Measurements from ENCODE around the gene MMP1. TPM values are rescaled to one million over a fixed set of nuclear protein-coding genes. Genes with fewer than 3 reads are reported as not detected.

MMP1 gene
- total RNA-seq, 1 donor from 2014 or later, result 19.1 TPM

- ATAC-seq (no peak), DNase-seq (no peak)
- H3K4me3 ChIP-seq, result no peak overlapping the region
- no peaks in the 10 kb centered on the region for H3K9me3 ChIP-seq
- intact Hi-C loops (cut with DNase I), result no loop called here
- no peaks in the 10 kb centered on the region for H3K4me1 ChIP-seq
- no peaks in the 10 kb centered on the region for H3K27me3 ChIP-seq
- TF ChIP-seq CTCF (IDR thresholded peaks at IDR 0.05), result no peak
- H3K27ac ChIP-seq, result no peak overlapping the region
- H3K36me3 ChIP-seq, result no peaks in the 10 kb centered on the region
Measured at GRCh38 chr11:102824556-102824955, 26.6 kb upstream of the MMP1 start.

GRCh38 chr11:102819491-102819890 lies 21.5 kb upstream of the MMP1 start:
- H3K27ac ChIP-seq, result no peak overlapping the region
- no peak overlapping the region for H3K4me3 ChIP-seq
- no peaks in the 10 kb centered on the region for H3K36me3 ChIP-seq
- DNase-seq (no peak), ATAC-seq (no peak)
- no peaks in the 10 kb centered on the region for H3K27me3 ChIP-seq
- no peak for TF ChIP-seq CTCF (IDR thresholded peaks at IDR 0.05)
- intact Hi-C loops (cut with DNase I), result no loop called here
- H3K9me3 ChIP-seq, result no peaks in the 10 kb centered on the region
- no peaks in the 10 kb centered on the region for H3K4me1 ChIP-seq

- no peaks in the 10 kb centered on the region for H3K4me1 ChIP-seq
- DNase-seq (no peak), ATAC-seq (no peak)
- no peak overlapping the region for H3K27ac ChIP-seq
- intact Hi-C loops (cut with DNase I), result no loop called here
- H3K36me3 ChIP-seq, result no peaks in the 10 kb centered on the region
- no peaks in the 10 kb centered on the region for H3K27me3 ChIP-seq
- TF ChIP-seq CTCF (IDR thresholded peaks at IDR 0.05), result no peak
- no peaks in the 10 kb centered on the region for H3K9me3 ChIP-seq
- H3K4me3 ChIP-seq, result no peak overlapping the region
Measured at GRCh38 chr11:102813484-102813883, 15.5 kb upstream of the MMP1 start.

- DNase-seq, result no peak
- Histone ChIP-seq H3K4me3 (no peak overlapping the region), H3K36me3 (no peaks in the 10 kb centered on the region), H3K4me1 (no peaks in the 10 kb centered on the region), H3K9me3 (no peaks in the 10 kb centered on the region), H3K27me3 (no peaks in the 10 kb centered on the region), H3K27ac (no peak overlapping the region)
- TF ChIP-seq CTCF (IDR thresholded peaks at IDR 0.05), result no peak
- ATAC-seq, result no peak
- intact Hi-C loops (cut with DNase I), result no loop called here
Measured at GRCh38 chr11:102812188-102812587, 14.2 kb upstream of the MMP1 start.

GRCh38 chr11:102810950-102811660 lies 13.1 kb upstream of the MMP1 start:
- ATAC-seq, result peak; percentile 49
- no peaks in the 10 kb centered on the region for H3K36me3 ChIP-seq
- H3K4me3 ChIP-seq, result no peak overlapping the region
- H3K27ac ChIP-seq, result no peak overlapping the region
- H3K27me3 ChIP-seq, result no peaks in the 10 kb centered on the region
- DNase-seq, result no peak
- peak; percentile 47 for TF ChIP-seq CTCF (IDR thresholded peaks at IDR 0.05)
- no peaks in the 10 kb centered on the region for H3K9me3 ChIP-seq
- H3K4me1 ChIP-seq, result no peaks in the 10 kb centered on the region
- intact Hi-C loops (cut with DNase I), result no loop called here

- H3K4me1 ChIP-seq, result no peaks in the 10 kb centered on the region
- no peaks in the 10 kb centered on the region for H3K27me3 ChIP-seq
- H3K4me3 ChIP-seq, result no peak overlapping the region
- H3K27ac ChIP-seq, result no peak overlapping the region
- TF ChIP-seq CTCF (IDR thresholded peaks at IDR 0.05), result no peak
- ATAC-seq (no peak), DNase-seq (no peak)
- intact Hi-C loops (cut with DNase I), result no loop called here
- H3K36me3 ChIP-seq, result no peaks in the 10 kb centered on the region
- no peaks in the 10 kb centered on the region for H3K9me3 ChIP-seq
Measured at GRCh38 chr11:102809971-102810370, 12.0 kb upstream of the MMP1 start.

All from upper lobe of right lung (tissue), 1 donor.